ENCODE data around the gene OR6Q1.

The OR6Q1 gene

GRCh38 chr11:58058276-58059006 lies 27.7 kb downstream of the OR6Q1 start:
- no peak for DNase-seq
- H3F3A ChIP-seq (ENCODE audit: insufficient read depth, low read length): no peaks in the 10 kb centered on the region
- H3K9me3 ChIP-seq (replicated peaks; ENCODE audit: insufficient read depth, low read length): no peaks in the 10 kb centered on the region
- H3K4me1 ChIP-seq (ENCODE audit: low read length): no peaks in the 10 kb centered on the region
- no peak overlapping the region for H3K4me2 ChIP-seq (ENCODE audit: low read depth, low read length)
- no peak for TF ChIP-seq EZH2 (optimal IDR thresholded peaks at IDR 0.05; ENCODE audit: low read depth, low read length)
- TF ChIP-seq EZH2phosphoT487 (IDR thresholded peaks at IDR 0.05; ENCODE audit: low read length): no peak
- no peak for TF ChIP-seq CTCF (IDR thresholded peaks at IDR 0.05; ENCODE audit: low read length)
- no peak overlapping the region for H3K9ac ChIP-seq (ENCODE audit: low read length)
- no peaks in the 10 kb centered on the region for H3K27me3 ChIP-seq (replicated peaks; ENCODE audit: insufficient read depth, low read length)
- H3K36me3 ChIP-seq (replicated peaks; ENCODE audit: insufficient read depth, low read length): no peaks in the 10 kb centered on the region
- no peak overlapping the region for H2AFZ ChIP-seq (ENCODE audit: low read length)
- no peaks in the 10 kb centered on the region for H3K9me2 ChIP-seq (replicated peaks; ENCODE audit: insufficient read depth, low read length)
- H3K27ac ChIP-seq (ENCODE audit: low read length): no peak overlapping the region
- H3K79me2 ChIP-seq (ENCODE audit: low read length): no peaks in the 10 kb centered on the region
- H4K20me1 ChIP-seq (ENCODE audit: insufficient read depth, low read length): no peaks in the 10 kb centered on the region
- H3K4me3 ChIP-seq (ENCODE audit: low read length): no peak overlapping the region

GRCh38 chr11:58059007-58059350 lies 28.2 kb downstream of the OR6Q1 start:
- Histone ChIP-seq H2AFZ (ENCODE audit: low read length) (no peak overlapping the region), H3K27ac (ENCODE audit: low read length) (no peak overlapping the region), H3K27me3 (replicated peaks; ENCODE audit: insufficient read depth, low read length) (no peaks in the 10 kb centered on the region), H3K9ac (ENCODE audit: low read length) (no peak overlapping the region), H3K79me2 (ENCODE audit: low read length) (no peaks in the 10 kb centered on the region), H3F3A (ENCODE audit: insufficient read depth, low read length) (no peaks in the 10 kb centered on the region), H3K4me3 (ENCODE audit: low read length) (no peak overlapping the region), H4K20me1 (ENCODE audit: insufficient read depth, low read length) (no peaks in the 10 kb centered on the region), H3K4me1 (ENCODE audit: low read length) (no peaks in the 10 kb centered on the region), H3K36me3 (replicated peaks; ENCODE audit: insufficient read depth, low read length) (no peaks in the 10 kb centered on the region), H3K9me2 (replicated peaks; ENCODE audit: insufficient read depth, low read length) (no peaks in the 10 kb centered on the region), H3K9me3 (replicated peaks; ENCODE audit: insufficient read depth, low read length) (no peaks in the 10 kb centered on the region), H3K4me2 (ENCODE audit: low read depth, low read length) (no peak overlapping the region)
- no peak for TF ChIP-seq CTCF (IDR thresholded peaks at IDR 0.05; ENCODE audit: low read length)
- TF ChIP-seq EZH2phosphoT487 (IDR thresholded peaks at IDR 0.05; ENCODE audit: low read length): no peak
- no peak for TF ChIP-seq EZH2 (optimal IDR thresholded peaks at IDR 0.05; ENCODE audit: low read depth, low read length)
- DNase-seq: no peak

GRCh38 chr11:58060535-58060934 lies 29.8 kb downstream of the OR6Q1 start:
- H3F3A ChIP-seq (ENCODE audit: insufficient read depth, low read length): no peaks in the 10 kb centered on the region
- H3K9ac ChIP-seq (ENCODE audit: low read length): no peak overlapping the region
- H3K36me3 ChIP-seq (replicated peaks; ENCODE audit: insufficient read depth, low read length): no peaks in the 10 kb centered on the region
- TF ChIP-seq EZH2 (optimal IDR thresholded peaks at IDR 0.05; ENCODE audit: low read depth, low read length): no peak
- no peak for TF ChIP-seq CTCF (IDR thresholded peaks at IDR 0.05; ENCODE audit: low read length)
- H3K4me1 ChIP-seq (ENCODE audit: low read length): no peaks in the 10 kb centered on the region
- no peaks in the 10 kb centered on the region for H3K27me3 ChIP-seq (replicated peaks; ENCODE audit: insufficient read depth, low read length)
- H4K20me1 ChIP-seq (ENCODE audit: insufficient read depth, low read length): no peaks in the 10 kb centered on the region
- H3K9me2 ChIP-seq (replicated peaks; ENCODE audit: insufficient read depth, low read length): no peaks in the 10 kb centered on the region
- H3K4me2 ChIP-seq (ENCODE audit: low read depth, low read length): no peak overlapping the region
- H3K79me2 ChIP-seq (ENCODE audit: low read length): no peaks in the 10 kb centered on the region
- H3K4me3 ChIP-seq (ENCODE audit: low read length): no peak overlapping the region
- H2AFZ ChIP-seq (ENCODE audit: low read length): no peak overlapping the region
- DNase-seq: no peak
- no peak overlapping the region for H3K27ac ChIP-seq (ENCODE audit: low read length)
- H3K9me3 ChIP-seq (replicated peaks; ENCODE audit: insufficient read depth, low read length): no peaks in the 10 kb centered on the region

All from MM.1S (cell line).